Astrocyte (in vitro differentiated cells and primary cell): ENCODE data around the gene TLE5.

ENCODE experiments used
- EZH2 ChIP-seq: IDR thresholded peaks from 2 replicates; pipeline ENCODE4 v1.6.1; 2012; ENCODE audit warnings: mild to moderate bottlenecking, low read length, inconsistent platforms; ENCODE audit not compliant: insufficient read depth
- TF ChIP-seq, protein P1 (sequence below): IDR thresholded peaks from 2 replicates; pipeline ENCODE4 v1.5.1; 2011; ENCODE audit warnings: low read depth, mild to moderate bottlenecking, inconsistent platforms, low read length, moderate library complexity; ENCODE audit not compliant: insufficient read depth

DNA sequence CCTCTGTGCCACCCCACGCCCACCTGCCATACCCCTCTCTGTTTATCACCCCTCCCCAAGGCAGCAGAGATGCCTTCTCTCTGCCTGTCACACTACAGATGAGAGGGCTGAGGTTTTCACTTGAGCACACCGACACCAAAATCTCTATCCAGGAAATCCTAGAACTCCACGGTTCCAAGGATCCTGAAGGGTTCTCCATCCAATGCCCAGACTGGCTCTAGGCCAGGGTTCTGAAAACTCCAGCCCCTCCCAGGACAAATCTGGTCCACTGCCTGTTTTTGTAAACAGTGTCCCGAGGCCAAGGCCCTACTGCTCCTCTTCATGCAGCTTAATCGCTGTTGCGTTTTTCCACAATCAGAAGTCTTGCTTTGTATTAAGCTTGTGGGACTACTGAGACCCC, 53.3 kb downstream of the TLE5 start:
- TF ChIP-seq, protein P1, sequence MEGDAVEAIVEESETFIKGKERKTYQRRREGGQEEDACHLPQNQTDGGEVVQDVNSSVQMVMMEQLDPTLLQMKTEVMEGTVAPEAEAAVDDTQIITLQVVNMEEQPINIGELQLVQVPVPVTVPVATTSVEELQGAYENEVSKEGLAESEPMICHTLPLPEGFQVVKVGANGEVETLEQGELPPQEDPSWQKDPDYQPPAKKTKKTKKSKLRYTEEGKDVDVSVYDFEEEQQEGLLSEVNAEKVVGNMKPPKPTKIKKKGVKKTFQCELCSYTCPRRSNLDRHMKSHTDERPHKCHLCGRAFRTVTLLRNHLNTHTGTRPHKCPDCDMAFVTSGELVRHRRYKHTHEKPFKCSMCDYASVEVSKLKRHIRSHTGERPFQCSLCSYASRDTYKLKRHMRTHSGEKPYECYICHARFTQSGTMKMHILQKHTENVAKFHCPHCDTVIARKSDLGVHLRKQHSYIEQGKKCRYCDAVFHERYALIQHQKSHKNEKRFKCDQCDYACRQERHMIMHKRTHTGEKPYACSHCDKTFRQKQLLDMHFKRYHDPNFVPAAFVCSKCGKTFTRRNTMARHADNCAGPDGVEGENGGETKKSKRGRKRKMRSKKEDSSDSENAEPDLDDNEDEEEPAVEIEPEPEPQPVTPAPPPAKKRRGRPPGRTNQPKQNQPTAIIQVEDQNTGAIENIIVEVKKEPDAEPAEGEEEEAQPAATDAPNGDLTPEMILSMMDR: no peak
- no peak for TF ChIP-seq EZH2
